Fibroblast of lung (primary cell): ENCODE measurements around the gene WDFY1. TPM values are rescaled to one million over a fixed set of nuclear protein-coding genes. Genes with fewer than 3 reads are reported as not detected.
"Not testable (repeated sequence)": the region's sequence is repeated elsewhere in the genome, so short reads cannot be mapped to it uniquely, and the experiment has no call there.

Experiments used
- DNase-seq, 2 donors: peaks; one replicate each; pipeline versions ENCODE4 v3.0.0 to v3.0.0-alpha.2; 2010; ENCODE audit warnings: low read depth in 2 of 2
- H2AFZ ChIP-seq: 2 replicates; pipeline ENCODE4 v1.5.1; 2012; ENCODE audit warnings: low read length, control low read depth, inconsistent platforms
- H3K27ac ChIP-seq: 2 replicates; pipeline ENCODE4 v1.5.1; 2011; ENCODE audit warnings: low read length, control low read depth; ENCODE audit not compliant: insufficient read depth
- H3K27me3 ChIP-seq: 2 replicates; pipeline ENCODE4 v1.5.1; 2011; ENCODE audit warnings: mild to moderate bottlenecking, low read length; ENCODE audit not compliant: control insufficient read depth, insufficient read depth
- H3K36me3 ChIP-seq: 2 replicates; pipeline ENCODE4 v1.5.1; 2011; ENCODE audit warnings: low read length; ENCODE audit not compliant: control insufficient read depth, insufficient read depth
- H3K4me1 ChIP-seq: 2 replicates; pipeline ENCODE4 v1.5.1; 2011; ENCODE audit warnings: low read length; ENCODE audit not compliant: control insufficient read depth, insufficient read depth; ENCODE audit errors: extremely low read depth
- H3K4me2 ChIP-seq: 2 replicates; pipeline ENCODE4 v1.5.1; 2011; ENCODE audit warnings: low read length, control low read depth; ENCODE audit not compliant: insufficient read depth; ENCODE audit errors: extremely low read depth
- H3K4me3 ChIP-seq, 4 experiments: fragments of 200-600 bp in 1 of 4; sonication (generic) in 1 of 4; replicated peaks in 1 of 4; 2 replicates each; pipeline ENCODE4 v1.5.1; 2011 to 2016; ENCODE audit warnings: low read length in 4 of 4, low read depth in 3 of 4, mild to moderate bottlenecking in 3 of 4, control low read depth in 2 of 4, inconsistent platforms in 1 of 4, mixed read lengths in 1 of 4; ENCODE audit not compliant: insufficient read depth in 1 of 4; ENCODE audit errors: control extremely low read depth in 1 of 4
- H3K79me2 ChIP-seq: 2 replicates; pipeline ENCODE4 v1.5.1; 2012; ENCODE audit warnings: mild to moderate bottlenecking, low read length, inconsistent platforms; ENCODE audit not compliant: control insufficient read depth, insufficient read depth
- H3K9ac ChIP-seq: 2 replicates; pipeline ENCODE4 v1.5.1; 2011; ENCODE audit warnings: mild to moderate bottlenecking, low read length, control low read depth; ENCODE audit not compliant: insufficient read depth
- H3K9me3 ChIP-seq: 2 replicates; pipeline ENCODE4 v1.5.1; 2012; ENCODE audit warnings: low read depth, low read length; ENCODE audit not compliant: control insufficient read depth, insufficient read depth
- H4K20me1 ChIP-seq: 2 replicates; pipeline ENCODE4 v1.5.1; 2011; ENCODE audit warnings: low read length; ENCODE audit not compliant: control insufficient read depth, insufficient read depth; ENCODE audit errors: extremely low read depth
- EZH2 ChIP-seq: IDR thresholded peaks from 2 replicates; pipeline ENCODE4 v1.5.1; 2012; ENCODE audit warnings: low read length, control low read depth, mild to moderate bottlenecking; ENCODE audit errors: missing control alignments
- polyA plus RNA-seq, 2 donors: library from polyadenylated mRNA; depleted of rRNA in 1 of 2; stranded (reverse) in 1 of 2; unstranded in 1 of 2; fragments of >200 nt; gene quantifications; 2 replicates each; pipeline ENCODE4 v1.2.1, GENCODE V29; 2011 to 2012; ENCODE audit warnings: missing spikeins in 1 of 2
- total RNA-seq: library from RNA; depleted of rRNA; stranded (reverse); fragments of >200 nt; gene quantifications from 2 replicates; pipeline ENCODE4 v1.2.1, GENCODE V29; 2014
- TF ChIP-seq, protein P1 (sequence below), 2 donors: IDR thresholded peaks in 1 of 2; conservative IDR thresholded peaks in 1 of 2; 1 replicate in 1 of 2; 2 replicates in 1 of 2; pipeline ENCODE4 v1.5.1; 2011 to 2012; ENCODE audit warnings: low read length in 2 of 2, control low read depth in 1 of 2, inconsistent platforms in 1 of 2, low read depth in 1 of 2, mild to moderate bottlenecking in 1 of 2

The WDFY1 gene
- total and polyA plus RNA-seq, 2 donors (not counting 1 experiment from before 2014, with no cell fraction given): 79.1 to 156 TPM

DNA sequence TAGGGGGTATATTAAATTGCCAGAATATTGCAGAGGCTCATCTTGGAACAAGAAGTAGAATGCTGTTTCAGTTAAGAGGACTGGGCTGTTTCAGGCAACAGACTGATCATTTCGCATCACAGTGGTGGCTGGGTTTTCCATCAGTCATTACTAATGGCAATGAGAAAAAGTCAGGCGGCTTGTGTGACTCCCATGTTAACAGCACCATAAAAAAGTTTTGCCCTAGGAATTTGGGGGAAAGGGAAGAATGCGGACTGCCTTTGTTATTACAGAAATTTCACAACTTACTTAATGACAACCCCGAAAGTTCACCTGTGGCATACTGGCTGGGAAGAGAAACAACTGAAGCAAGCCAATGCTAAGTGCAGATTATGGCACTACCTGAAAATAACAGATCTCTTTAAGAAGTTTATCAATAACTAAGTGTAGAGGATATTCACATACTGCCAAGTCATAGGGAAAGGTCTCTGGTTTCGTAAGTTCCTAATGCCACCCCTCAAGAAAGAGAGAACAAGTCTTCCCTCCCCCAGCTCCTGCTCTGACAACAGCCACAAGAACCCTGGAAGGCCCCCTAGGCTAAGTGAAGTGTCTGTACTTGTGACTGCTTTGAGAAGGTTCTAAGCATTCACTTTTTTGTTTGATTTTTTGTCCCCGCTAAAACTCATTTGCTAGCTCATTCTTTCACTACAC lies 67.3 kb downstream of the WDFY1 start:
- no peak for TF ChIP-seq EZH2
- TF ChIP-seq, protein P1, sequence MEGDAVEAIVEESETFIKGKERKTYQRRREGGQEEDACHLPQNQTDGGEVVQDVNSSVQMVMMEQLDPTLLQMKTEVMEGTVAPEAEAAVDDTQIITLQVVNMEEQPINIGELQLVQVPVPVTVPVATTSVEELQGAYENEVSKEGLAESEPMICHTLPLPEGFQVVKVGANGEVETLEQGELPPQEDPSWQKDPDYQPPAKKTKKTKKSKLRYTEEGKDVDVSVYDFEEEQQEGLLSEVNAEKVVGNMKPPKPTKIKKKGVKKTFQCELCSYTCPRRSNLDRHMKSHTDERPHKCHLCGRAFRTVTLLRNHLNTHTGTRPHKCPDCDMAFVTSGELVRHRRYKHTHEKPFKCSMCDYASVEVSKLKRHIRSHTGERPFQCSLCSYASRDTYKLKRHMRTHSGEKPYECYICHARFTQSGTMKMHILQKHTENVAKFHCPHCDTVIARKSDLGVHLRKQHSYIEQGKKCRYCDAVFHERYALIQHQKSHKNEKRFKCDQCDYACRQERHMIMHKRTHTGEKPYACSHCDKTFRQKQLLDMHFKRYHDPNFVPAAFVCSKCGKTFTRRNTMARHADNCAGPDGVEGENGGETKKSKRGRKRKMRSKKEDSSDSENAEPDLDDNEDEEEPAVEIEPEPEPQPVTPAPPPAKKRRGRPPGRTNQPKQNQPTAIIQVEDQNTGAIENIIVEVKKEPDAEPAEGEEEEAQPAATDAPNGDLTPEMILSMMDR (conservative IDR thresholded peaks at IDR 0.05 in 1 of 2, IDR thresholded peaks at IDR 0.05 in 1 of 2; ENCODE audit: low read depth in 1 of 2, low read length in 2 of 2): no peak
- Histone ChIP-seq H3K4me3 (no peak overlapping the region), H3K4me2 (no peak overlapping the region), H3K9me3 (no peaks in the 10 kb centered on the region), H4K20me1 (no peaks in the 10 kb centered on the region), H3K4me1 (no peaks in the 10 kb centered on the region), H3K27me3 (no peaks in the 10 kb centered on the region), H2AFZ (no peak overlapping the region), H3K9ac (no peak overlapping the region), H3K79me2 (no peaks in the 10 kb centered on the region), H3K27ac (no peak overlapping the region), H3K36me3 (peaks cover 7% of the 10 kb centered on the region)
- DNase-seq: no peak

DNA sequence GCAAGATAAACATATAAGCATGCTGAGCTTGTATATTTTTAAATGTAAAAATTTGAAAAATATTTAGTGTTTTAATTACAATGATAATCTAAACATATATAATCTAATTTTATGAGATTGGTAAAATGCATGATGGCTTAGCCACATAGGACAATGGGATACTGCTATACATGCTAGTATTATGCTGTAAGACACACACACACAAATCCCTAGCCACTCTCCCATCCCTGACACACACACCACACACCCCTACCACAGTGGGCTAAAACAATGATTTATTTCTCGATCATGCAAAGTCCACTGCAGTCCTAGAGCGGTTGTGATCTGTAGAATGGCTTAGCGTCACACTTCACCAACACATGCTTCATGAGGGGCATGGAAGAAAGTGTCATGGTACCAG lies 71.5 kb downstream of the WDFY1 start:
- Histone ChIP-seq H3K27ac (no peak overlapping the region), H3K79me2 (no peaks in the 10 kb centered on the region), H3K4me1 (no peaks in the 10 kb centered on the region), H3K9me3 (no peaks in the 10 kb centered on the region), H4K20me1 (no peaks in the 10 kb centered on the region), H3K4me3 (no peak overlapping the region), H3K36me3 (peaks cover 2% of the 10 kb centered on the region), H3K9ac (no peak overlapping the region), H3K27me3 (no peaks in the 10 kb centered on the region), H2AFZ (no peak overlapping the region), H3K4me2 (no peak overlapping the region)
- no peak for TF ChIP-seq EZH2
- TF ChIP-seq, protein P1 (conservative IDR thresholded peaks at IDR 0.05 in 1 of 2, IDR thresholded peaks at IDR 0.05 in 1 of 2; ENCODE audit: low read depth in 1 of 2, low read length in 2 of 2): no peak
- no peak for DNase-seq

DNA sequence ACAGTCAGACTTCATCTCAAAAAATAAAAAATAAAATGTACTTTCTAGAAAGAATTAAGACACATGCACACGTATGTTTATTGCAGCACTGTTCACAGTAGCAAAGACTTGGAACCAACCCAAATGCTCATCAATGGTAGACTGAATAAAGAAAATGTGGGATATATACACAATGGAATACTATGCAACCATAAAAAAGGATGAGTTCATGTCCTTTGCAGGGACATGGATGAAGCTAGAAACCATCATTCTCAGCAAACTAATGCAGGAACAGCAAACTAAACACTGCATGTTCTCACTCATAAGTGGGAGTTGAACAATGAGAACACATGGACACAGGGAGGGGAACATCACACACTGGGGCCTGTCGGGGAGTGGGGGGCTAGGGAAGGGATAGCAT lies 72.4 kb downstream of the WDFY1 start:
- DNase-seq, H3K4me1 ChIP-seq, H4K20me1 ChIP-seq, H3K4me3 ChIP-seq, H3K27me3 ChIP-seq, H2AFZ ChIP-seq, H3K9me3 ChIP-seq, H3K4me2 ChIP-seq, H3K36me3 ChIP-seq, H3K79me2 ChIP-seq, H3K27ac ChIP-seq, H3K9ac ChIP-seq: not testable (repeated sequence)

DNA sequence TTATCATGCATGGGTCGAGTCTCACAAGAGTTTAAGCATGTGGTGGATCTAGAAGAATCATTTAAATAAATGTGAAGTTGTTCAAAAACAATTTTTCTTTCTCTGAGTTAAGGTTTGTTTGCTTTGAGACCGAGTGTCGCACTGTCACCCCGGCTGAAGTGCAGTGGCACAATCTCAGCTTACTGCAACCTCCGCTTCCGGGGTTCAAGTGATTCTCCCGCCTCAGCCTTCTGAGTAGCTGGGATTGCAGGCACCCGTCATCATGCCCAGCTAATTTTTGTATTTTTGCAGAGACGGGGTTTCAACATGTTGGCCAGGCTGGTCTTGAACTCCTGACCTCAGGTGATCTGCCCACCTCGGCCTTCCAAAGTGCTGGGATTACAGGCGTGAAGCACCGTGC lies 73.5 kb downstream of the WDFY1 start:
- H2AFZ ChIP-seq, H3K79me2 ChIP-seq, H3K4me1 ChIP-seq, H3K9me3 ChIP-seq, DNase-seq, H3K27me3 ChIP-seq, H3K4me2 ChIP-seq, H3K36me3 ChIP-seq, H3K9ac ChIP-seq, H4K20me1 ChIP-seq, H3K4me3 ChIP-seq, H3K27ac ChIP-seq: not testable (repeated sequence)
